ENCODE data around the gene DPAGT1. TPM values are rescaled to one million over a fixed set of nuclear protein-coding genes. Genes with fewer than 3 reads are reported as not detected.

The DPAGT1 gene
- total RNA-seq, 4 donors from 2014 or later, result 18.9 to 46.9 (median 27.5) TPM

GRCh38 chr11:119125821-119126220, 24.2 kb upstream of the DPAGT1 start:
- intact Hi-C loops (cut with DNase I; ENCODE audit: low total_unique reads), result no loop called here
- WGBS, 2 donors, result 63 to 74% methylated on average over 6 of the region's 6 CpGs
- no peak overlapping the region for H3K4me3 ChIP-seq (ENCODE audit: low read depth, poor library complexity, severe bottlenecking)
- no peak for DNase-seq (ENCODE audit: low spot score in 2 of 2)
- TF ChIP-seq CTCF (IDR thresholded peaks at IDR 0.05) (no peak), POLR2A (IDR thresholded peaks at IDR 0.05) (no peak)

DNA sequence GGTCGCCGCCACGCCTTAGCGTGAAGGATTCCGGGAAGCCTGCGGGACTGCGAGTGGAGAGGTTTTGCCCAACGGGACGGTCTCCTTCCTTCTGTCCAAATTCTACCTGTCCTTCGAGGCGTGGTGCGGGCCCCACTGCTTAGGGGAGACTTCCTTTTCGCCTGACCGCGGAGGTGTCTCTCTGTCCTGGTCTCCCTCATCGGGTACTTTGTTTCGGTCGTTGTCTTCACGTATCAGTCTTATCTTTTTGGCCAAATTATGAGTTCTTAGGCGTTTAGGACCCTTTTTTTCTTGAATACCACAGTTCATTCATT, 20.1 kb upstream of the DPAGT1 start:
- DNase-seq (ENCODE audit: low spot score in 2 of 2), result no peak
- peak overlapping the region; percentile 80 for H3K4me3 ChIP-seq (ENCODE audit: low read depth, poor library complexity, severe bottlenecking)
- TF ChIP-seq CTCF (IDR thresholded peaks at IDR 0.05) (no peak), POLR2A (IDR thresholded peaks at IDR 0.05) (no peak)
- intact Hi-C loops (cut with DNase I; ENCODE audit: low total_unique reads), result no loop called here
- WGBS, 2 donors, result 0% methylated on average over 16 to 19 of the region's 20 CpGs

DNA sequence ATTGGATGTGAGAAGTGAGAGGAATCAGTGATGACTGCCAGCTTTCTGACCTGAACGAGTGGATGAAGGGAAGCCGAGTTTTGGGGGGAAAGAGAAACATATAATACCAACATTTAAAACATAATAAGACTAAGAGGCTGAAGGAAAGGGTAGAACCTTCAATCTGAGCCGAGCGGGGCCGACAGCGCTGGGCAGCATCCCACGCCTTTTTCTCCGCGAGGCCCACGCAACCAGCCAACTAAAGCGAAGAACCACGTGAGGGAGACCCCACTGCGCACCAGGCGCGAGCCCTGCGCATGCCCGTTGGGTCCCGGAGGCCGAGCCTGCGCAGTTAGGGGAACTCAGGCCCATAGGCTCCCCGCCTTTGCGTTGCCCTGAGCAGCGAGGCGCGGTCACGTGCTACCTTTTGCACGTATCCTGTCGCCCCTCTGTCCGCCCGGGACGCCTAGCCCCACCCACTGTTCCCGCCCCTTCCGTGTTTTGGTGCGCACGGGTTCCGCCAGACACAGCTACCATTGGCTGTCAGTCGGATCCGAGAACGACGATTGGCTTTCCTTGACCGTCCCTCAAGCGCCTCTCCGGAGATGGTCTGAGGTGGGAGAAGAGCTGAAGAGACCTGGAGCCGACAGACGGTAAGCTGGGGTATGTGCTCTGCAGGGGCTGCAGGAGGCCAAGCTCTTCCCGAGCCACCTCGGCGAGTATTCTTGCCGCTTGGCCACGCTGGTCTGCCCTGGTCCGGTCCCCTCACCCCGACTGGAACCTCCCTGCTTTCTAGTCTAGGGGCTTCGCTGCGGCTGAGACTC, 19.6 kb upstream of the DPAGT1 start, which contains the start of gene HINFP:
TSS of gene HINFP (plus strand) at position 573 of the 803 bp plus-strand sequence. CDS start 5,365 bp downstream, outside the sequence.
- TF ChIP-seq POLR2A (IDR thresholded peaks at IDR 0.05) (no peak), CTCF (IDR thresholded peaks at IDR 0.05) (no peak)
- H3K4me3 ChIP-seq (ENCODE audit: low read depth, poor library complexity, severe bottlenecking), result peak within 1 kb of the TSS; percentile 80
- 0 to 1% methylated on average over 23 to 39 of the region's 54 CpGs for WGBS, 2 donors
- intact Hi-C loops (cut with DNase I; ENCODE audit: low total_unique reads), result no loop called here
- peak; percentile 99 to 100 for DNase-seq (ENCODE audit: low spot score in 2 of 2)

DNA sequence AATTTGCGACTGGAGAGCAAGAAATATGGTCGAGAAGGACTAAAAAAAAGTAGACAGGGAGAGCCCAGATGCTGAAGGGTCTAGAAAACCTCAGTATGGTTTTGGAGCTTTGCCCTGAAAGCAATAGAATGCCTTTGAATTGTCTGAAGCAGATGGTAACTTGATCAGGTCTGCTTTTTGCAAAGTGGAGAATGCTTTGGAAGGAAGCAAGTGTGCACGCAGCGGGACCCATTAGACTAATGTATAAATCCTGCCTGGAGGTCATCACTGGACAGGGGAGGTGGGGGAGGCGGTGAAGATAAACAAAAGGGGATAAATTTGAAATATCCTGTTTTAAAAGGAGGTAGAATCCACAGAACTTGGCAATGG, 19.0 kb upstream of the DPAGT1 start:
- WGBS, 2 donors, result 14 to 18% methylated on average over 5 of the region's 5 CpGs
- TF ChIP-seq CTCF (IDR thresholded peaks at IDR 0.05) (no peak), POLR2A (IDR thresholded peaks at IDR 0.05) (no peak)
- intact Hi-C loops (cut with DNase I; ENCODE audit: low total_unique reads), result no loop called here
- DNase-seq (ENCODE audit: low spot score in 2 of 2), result no peak
- no peak overlapping the region for H3K4me3 ChIP-seq (ENCODE audit: low read depth, poor library complexity, severe bottlenecking)

DNA sequence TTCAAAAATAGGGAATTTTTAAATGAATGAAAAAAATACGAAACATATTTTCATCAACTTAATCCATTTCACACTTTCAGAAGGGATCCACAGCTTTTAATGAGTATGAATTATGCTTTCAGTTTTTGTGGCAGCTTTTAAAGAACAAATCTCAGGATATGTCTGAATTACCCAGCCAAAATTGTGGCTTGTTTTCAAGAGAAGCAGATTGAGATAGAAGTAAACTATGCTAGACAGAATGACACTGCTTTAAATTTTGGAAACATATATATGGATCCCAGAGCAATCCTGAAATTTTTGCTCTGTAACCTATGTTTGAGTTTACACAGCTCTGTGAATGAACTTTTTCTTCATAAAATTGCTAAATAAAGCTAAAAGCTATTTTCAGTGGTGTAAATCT, 17.3 kb upstream of the DPAGT1 start:
- no peak for TF ChIP-seq POLR2A (IDR thresholded peaks at IDR 0.05)
- no peak for TF ChIP-seq CTCF (IDR thresholded peaks at IDR 0.05)
- intact Hi-C loops (cut with DNase I; ENCODE audit: low total_unique reads), result no loop called here
- WGBS, 2 donors, result 88 to 89% methylated on average over 1 of the region's 1 CpG
- DNase-seq (ENCODE audit: low spot score in 2 of 2), result no peak
- no peak overlapping the region for H3K4me3 ChIP-seq (ENCODE audit: low read depth, poor library complexity, severe bottlenecking)

- 97 to 98% methylated on average over 5 of the region's 5 CpGs for WGBS, 2 donors
- no peak for TF ChIP-seq POLR2A (IDR thresholded peaks at IDR 0.05)
- no peak for TF ChIP-seq CTCF (IDR thresholded peaks at IDR 0.05)
- no peak overlapping the region for H3K4me3 ChIP-seq (ENCODE audit: low read depth, poor library complexity, severe bottlenecking)
- DNase-seq (ENCODE audit: low spot score in 2 of 2), result no peak
- intact Hi-C loops (cut with DNase I; ENCODE audit: low total_unique reads), result no loop called here
Measured at GRCh38 chr11:119118227-119118626, 16.6 kb upstream of the DPAGT1 start.
